GM19099 (cell line): Measurements from ENCODE around the gene DDX10.

Experiments
- POLR2A ChIP-seq: IDR thresholded peaks from 3 replicates; pipeline ENCODE4 v1.6.1; 2011; ENCODE audit warnings: low read depth; ENCODE audit not compliant: insufficient read length; ENCODE audit errors: extremely low read depth

DDX10 gene

DNA sequence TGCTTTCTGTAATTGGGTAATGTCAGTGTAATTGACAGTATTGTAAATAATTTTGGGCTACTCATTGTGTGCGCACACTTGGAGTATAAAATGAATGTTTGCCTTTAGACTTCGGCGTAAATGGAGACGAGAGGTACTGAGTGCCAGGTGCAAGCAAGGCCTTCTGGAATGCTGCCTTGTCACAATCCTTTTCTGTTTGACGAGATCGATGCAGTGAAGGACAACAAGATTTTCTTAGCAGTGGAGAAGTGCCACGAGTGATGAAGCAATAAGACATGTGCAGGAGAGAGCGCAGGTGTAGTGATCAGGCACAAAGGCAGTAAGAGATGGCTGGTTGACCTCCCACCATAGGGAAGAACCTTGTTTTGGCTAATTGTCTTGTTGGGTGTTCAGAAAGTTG, 67.5 kb downstream of the DDX10 start:
- TF ChIP-seq POLR2A, result no peak

- peak; percentile 23 for TF ChIP-seq POLR2A
These were observed 68.7 kb downstream of the DDX10 start for GRCh38 chr11:108733479-108734116.

DNA sequence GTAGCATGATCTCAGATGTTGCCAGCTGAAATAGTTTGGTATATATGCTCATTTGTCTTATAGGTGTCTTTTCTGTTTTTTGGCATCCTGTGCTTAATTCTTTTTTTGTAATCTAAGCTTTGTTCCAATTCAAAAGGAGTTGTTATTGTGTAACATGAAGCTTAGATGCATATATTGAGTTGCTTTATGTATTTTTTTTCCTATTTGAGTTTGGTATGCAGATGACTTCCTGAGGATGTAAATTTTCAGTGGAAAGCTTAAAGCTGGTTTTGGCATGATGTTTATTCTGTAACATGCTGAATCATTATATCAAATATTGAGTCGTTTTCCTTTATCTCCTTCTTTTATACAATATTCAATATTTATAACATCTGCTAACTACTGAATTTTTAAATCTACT, 69.4 kb downstream of the DDX10 start:
- no peak for TF ChIP-seq POLR2A

DNA sequence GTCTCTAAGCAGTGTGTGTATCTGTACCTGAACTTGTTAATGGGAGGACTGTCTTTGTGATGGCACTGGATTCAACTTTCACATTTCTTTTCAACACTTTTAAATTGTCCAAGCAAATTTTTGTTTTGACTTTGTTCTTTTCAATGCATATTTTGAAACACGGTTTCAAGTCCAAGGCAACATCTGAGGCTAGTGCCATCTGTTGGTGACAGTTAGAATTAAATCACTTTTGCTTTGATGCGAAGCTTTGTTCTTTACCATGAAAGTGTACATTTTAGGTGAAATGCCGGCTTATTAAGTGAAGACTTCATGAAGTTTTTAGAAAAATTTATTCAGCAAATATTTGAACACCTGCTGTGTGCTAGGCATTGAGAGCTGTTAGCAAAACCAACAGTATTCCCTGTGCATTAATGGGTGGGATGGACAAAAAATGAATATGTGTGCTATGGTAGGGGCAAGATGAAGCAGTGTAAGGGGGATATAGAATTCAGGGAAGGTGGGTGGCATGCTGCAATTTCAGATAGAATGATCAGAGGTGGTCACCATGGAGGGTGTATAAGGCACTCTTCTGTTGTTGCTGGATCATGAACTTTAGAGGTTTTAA, 70.2 kb downstream of the DDX10 start:
- no peak for TF ChIP-seq POLR2A

DNA sequence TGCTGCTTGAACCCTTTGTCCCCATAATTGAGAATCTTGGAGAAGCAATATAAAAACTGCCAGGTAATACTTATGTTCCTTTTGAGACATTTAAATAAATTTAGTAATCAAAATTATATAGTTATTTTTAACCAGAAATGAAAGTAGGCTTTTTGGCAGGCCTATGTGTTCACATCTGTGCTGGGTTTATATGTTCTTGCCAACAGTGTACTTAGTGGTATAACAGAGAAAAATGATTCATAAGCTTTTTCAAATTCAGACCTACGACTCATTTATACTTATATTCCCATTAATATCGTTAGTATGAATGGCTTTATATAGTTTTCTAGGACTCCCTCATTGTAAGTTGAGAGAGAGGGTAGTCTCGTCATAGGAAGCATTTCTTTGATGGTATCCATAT, 79.0 kb downstream of the DDX10 start:
- TF ChIP-seq POLR2A, result no peak

- no peak for TF ChIP-seq POLR2A
These were observed 84.1 kb downstream of the DDX10 start for GRCh38 chr11:108748968-108749367.

GRCh38 chr11:108751444-108751843, 86.6 kb downstream of the DDX10 start:
- TF ChIP-seq POLR2A, result no peak

- TF ChIP-seq POLR2A, result no peak
These were observed 87.5 kb downstream of the DDX10 start for GRCh38 chr11:108752297-108752751.

DNA sequence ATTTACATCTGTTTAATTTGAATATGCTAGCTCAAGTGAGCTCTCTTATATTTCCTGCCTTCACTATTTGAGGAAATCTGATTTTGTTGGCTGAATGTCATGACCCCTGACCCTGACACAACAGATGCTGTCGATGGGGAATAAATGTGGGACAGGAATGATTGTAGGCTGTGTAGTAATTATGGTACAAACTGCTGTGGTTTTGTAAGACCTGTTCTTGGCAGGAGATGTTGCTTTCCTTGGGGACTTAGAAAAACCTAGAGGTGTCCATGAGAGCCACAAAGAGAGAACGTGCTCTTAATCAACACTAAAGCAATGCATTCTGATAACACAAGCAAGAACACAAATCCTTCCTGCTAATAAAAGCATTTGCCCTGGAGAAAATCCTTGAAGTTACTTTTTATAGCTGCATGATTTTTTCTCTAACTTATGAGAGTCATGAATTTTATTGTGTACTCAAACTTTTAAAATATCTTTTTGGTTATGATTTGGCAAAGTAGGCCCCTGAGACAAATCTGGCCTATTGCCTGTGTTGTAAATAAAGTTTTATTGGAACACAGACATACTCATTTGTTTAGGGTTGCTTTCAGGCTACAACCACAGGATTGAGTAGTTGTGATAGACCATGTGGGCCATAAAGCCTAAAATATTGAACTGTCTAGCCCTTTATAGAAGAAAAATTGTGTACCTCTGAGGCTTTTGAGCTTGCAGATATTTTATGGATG, 90.2 kb downstream of the DDX10 start:
- TF ChIP-seq POLR2A, result no peak

GRCh38 chr11:108757630-108758029, 92.8 kb downstream of the DDX10 start:
- TF ChIP-seq POLR2A, result no peak

DNA sequence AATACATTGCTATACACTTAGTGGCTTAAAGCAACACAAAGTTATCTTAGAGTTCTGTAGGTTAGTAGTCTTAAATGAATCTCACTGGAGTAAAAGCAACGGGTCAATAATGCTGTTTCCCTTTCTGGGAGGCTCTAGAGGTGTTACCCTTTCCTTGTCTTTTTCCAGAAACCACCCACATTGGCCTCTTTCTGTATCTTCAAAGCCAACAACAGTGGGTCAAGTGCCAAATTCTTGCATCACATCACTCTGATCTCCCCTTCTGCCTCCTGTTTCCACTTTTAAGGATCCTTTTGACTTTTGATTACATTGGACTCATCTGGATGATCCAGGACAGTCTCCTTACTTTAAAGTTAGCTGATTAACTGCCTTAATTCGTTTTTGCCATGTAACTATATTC, 93.6 kb downstream of the DDX10 start:
- TF ChIP-seq POLR2A, result no peak

DNA sequence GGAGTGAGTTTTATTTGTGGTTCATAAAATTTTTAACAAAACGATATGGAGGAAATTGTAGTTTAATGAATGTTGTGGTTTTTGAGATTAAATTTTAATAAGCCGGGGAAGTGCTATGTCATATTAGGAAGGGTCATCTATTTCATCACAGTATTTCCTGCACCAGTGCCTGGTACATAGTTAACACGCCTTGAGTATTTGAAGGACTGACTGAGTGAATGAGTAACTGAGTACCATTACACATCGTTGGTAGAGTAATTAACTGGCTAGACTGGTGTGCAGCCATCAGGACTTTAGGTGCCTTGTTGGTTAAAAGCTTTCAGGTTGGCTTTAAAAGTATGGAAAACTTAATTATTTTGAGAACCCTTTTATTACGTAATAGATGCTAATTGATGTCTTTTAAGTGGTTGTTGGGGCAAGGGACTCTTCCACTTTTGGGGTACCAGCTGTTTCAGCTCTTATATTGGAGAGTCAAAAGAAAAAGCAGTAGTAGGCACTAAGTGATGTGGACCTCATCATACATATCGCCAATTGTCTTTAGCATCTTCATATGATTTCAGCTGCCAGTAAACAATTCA, 101.8 kb downstream of the DDX10 start:
- no peak for TF ChIP-seq POLR2A

DNA sequence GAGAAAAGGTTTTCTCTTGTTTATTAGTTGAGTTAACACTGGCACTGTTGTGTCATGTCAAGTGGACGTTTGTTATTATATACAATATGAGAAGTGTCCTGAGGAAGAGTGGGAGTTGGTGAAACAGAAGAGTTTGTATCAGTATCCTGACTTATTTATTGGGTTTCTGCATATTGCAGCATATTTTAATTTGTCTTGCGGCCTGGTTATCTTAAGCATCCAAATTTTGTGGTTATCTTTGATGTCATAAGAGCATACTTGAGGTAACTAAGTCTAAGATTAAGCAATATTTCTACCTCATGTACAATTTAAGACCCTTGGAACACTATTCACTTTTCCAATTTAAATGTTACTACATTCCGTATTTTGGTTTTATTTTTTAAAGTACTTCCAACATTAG, 103.5 kb downstream of the DDX10 start:
- TF ChIP-seq POLR2A, result no peak

DNA sequence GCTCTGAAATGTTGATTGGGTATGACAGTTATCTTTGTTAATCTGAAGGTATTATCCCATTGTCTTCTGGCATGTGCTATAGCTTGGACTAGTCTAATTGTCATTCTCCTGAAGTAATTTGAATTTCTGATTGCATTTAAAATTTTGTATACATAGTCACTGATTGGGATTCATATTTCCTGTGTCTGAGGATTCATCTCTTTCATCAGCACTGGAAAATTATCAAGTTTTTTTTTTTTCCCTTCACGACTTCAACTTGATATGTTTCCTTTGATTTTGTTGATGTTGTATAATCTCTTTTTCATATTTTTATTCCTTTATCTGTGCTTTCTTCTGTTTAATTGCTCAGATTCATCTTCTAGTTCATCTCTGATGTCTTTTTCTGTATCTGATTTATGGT, 104.1 kb downstream of the DDX10 start:
- no peak for TF ChIP-seq POLR2A

- no peak for TF ChIP-seq POLR2A
These were observed 109.3 kb downstream of the DDX10 start for GRCh38 chr11:108774037-108774730.
